ENCODE measurements around the gene LRRK2. TPM values are rescaled to one million over a fixed set of nuclear protein-coding genes. Genes with fewer than 3 reads are reported as not detected.

Gene LRRK2
- total and polyA plus RNA-seq, 10 donors: 7.7 to 106 (median 51.7) TPM

DNA sequence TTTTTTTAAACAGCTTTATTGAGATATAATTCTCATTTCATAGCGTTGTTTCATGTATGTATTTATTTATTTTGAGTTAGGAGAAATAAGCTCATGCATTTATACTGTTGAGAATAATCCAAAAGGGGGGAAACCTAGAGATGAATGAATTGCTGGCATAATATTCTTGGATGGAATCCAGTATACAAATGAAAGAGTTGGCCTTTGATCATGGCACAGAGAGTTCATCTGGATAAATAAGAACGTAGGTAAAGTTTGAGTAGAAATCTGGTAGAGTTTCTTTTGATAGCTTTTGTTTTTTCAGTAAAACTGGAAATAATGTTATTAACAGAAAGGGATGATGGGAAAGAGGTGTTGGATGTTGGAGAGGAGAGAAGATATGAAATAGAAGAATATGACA, 166.2 kb downstream of the LRRK2 start:
- no peaks in the 10 kb centered on the region for H3K36me3 ChIP-seq
- H3K9me3 ChIP-seq: peaks cover 0 to 3% (median 0%) of the 10 kb centered on the region in 8 donors
- TF ChIP-seq CTCF (IDR thresholded peaks at IDR 0.05 in 8 of 11, conservative IDR thresholded peaks at IDR 0.05 in 3 of 11) (no peak), POLR2A (IDR thresholded peaks at IDR 0.05) (no peak), POLR2AphosphoS5 (IDR thresholded peaks at IDR 0.05) (no peak)
- H3K4me3 ChIP-seq: no peak overlapping the region
- no peak overlapping the region for H3K27ac ChIP-seq
- H3K27me3 ChIP-seq (replicated peaks in 1 of 7): no peaks in the 10 kb centered on the region
- DNase-seq: no peak
- intact Hi-C loops (cut with DNase I; ENCODE audit: low total_unique reads): no loop called here
- H3K4me1 ChIP-seq: no peaks in the 10 kb centered on the region
- WGBS, 5 donors: 75 to 87% (median 84%) methylated on average over 2 of the region's 2 CpGs

- TF ChIP-seq POLR2AphosphoS5 (IDR thresholded peaks at IDR 0.05): no peak
- H3K4me3 ChIP-seq: no peak overlapping the region
- H3K27ac ChIP-seq: no peak overlapping the region
- H3K27me3 ChIP-seq (replicated peaks in 1 of 7): no peaks in the 10 kb centered on the region
- H3K9me3 ChIP-seq: peaks cover 0 to 3% (median 0%) of the 10 kb centered on the region in 8 donors
- no peaks in the 10 kb centered on the region for H3K4me1 ChIP-seq
- H3K36me3 ChIP-seq: no peaks in the 10 kb centered on the region
- intact Hi-C loops (cut with DNase I; ENCODE audit: low total_unique reads): no loop called here
- no peak for DNase-seq
These were observed 168.2 kb downstream of the LRRK2 start for GRCh38 chr12:40393026-40393425.

GRCh38 chr12:40399656-40400055, 174.9 kb downstream of the LRRK2 start:
- Histone ChIP-seq H3K27ac (no peak overlapping the region), H3K27me3 (replicated peaks in 1 of 7) (no peaks in the 10 kb centered on the region), H3K4me3 (no peak overlapping the region), H3K36me3 (no peaks in the 10 kb centered on the region), H3K9me3 (no peaks in the 10 kb centered on the region), H3K4me1 (no peaks in the 10 kb centered on the region)
- no peak for DNase-seq
- 59 to 87% (median 71%) methylated on average over 3 of the region's 3 CpGs for WGBS, 5 donors
- TF ChIP-seq CTCF (IDR thresholded peaks at IDR 0.05 in 8 of 11, conservative IDR thresholded peaks at IDR 0.05 in 3 of 11) (no peak), POLR2A (IDR thresholded peaks at IDR 0.05) (no peak), POLR2AphosphoS5 (IDR thresholded peaks at IDR 0.05) (no peak)
- intact Hi-C loops (cut with DNase I; ENCODE audit: low total_unique reads): no loop called here

GRCh38 chr12:40405419-40405818, 180.6 kb downstream of the LRRK2 start:
- Histone ChIP-seq H3K9me3 (no peaks in the 10 kb centered on the region), H3K4me1 (no peaks in the 10 kb centered on the region), H3K4me3 (no peak overlapping the region), H3K27ac (no peak overlapping the region), H3K27me3 (replicated peaks in 1 of 7) (no peaks in the 10 kb centered on the region), H3K36me3 (no peaks in the 10 kb centered on the region)
- TF ChIP-seq POLR2A (IDR thresholded peaks at IDR 0.05) (no peak), POLR2AphosphoS5 (IDR thresholded peaks at IDR 0.05) (no peak)
- intact Hi-C loops (cut with DNase I; ENCODE audit: low total_unique reads): no loop called here
- WGBS, 5 donors: 79 to 90% (median 84%) methylated on average over 8 of the region's 8 CpGs
- no peak for DNase-seq

Other genes with a start within 250 kb of the LRRK2 start
- 10 to 100 TPM in 2 of 7 donors, 1 to 10 TPM in 5; 7.2 to 17.1 (median 8.0) TPM for gene SLC2A13, start 118.9 kb upstream of the LRRK2 start, total RNA-seq
- gene SLC2A13, start 118.9 kb upstream of the LRRK2 start, polyA plus RNA-seq: 1 to 10 TPM; 1.1 to 1.4 (median 1.2) TPM

Measured in spleen (tissue), 11 donors.